ENCODE results near the gene SVIL. TPM values are rescaled to one million over a fixed set of nuclear protein-coding genes. Genes with fewer than 3 reads are reported as not detected.

The SVIL gene
- polyA plus RNA-seq, 1 donor from 2014 or later, result 7.3 TPM

DNA sequence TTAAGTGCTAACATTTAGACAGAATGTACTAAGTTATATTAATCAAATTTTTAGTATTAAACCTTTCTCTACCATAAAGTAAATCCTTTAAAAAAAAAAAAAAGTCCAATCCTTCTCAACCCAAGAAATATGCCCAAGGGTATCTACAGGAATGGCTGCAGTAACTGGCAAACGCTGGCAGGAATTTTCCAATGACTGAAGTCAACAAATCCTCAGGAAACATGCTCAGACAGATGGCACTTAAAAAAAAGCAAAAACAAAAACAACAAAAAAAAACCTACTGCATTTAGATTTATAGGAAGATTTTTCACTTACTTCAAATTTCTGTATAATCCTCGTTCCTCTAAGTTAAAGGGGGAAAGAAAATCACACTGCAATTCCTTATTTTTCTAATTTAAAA is 666 bp downstream of the SVIL start:
- Histone ChIP-seq H3K9me3 (ENCODE audit: low read length) (no peaks in the 10 kb centered on the region), H3K9me2 (ENCODE audit: insufficient read depth, low read length) (no peaks in the 10 kb centered on the region), H3K36me3 (ENCODE audit: insufficient read depth, low read length) (no peaks in the 10 kb centered on the region), H3K79me2 (replicated peaks; ENCODE audit: insufficient read depth, low read length) (peaks cover 9% of the 10 kb centered on the region), H3K4me3 (ENCODE audit: low read length) (no peak overlapping the region), H3K27ac (ENCODE audit: low read length) (no peak overlapping the region), H3K9ac (ENCODE audit: low read length) (no peak overlapping the region), H3F3A (ENCODE audit: insufficient read depth, low read length, poor library complexity, severe bottlenecking) (no peaks in the 10 kb centered on the region), H3K27me3 (ENCODE audit: insufficient read depth, low read depth, low read length) (no peaks in the 10 kb centered on the region), H2AFZ (ENCODE audit: low read depth, low read length) (no peak overlapping the region), H3K4me2 (ENCODE audit: low read length) (no peak overlapping the region), H4K20me1 (ENCODE audit: insufficient read depth) (no peaks in the 10 kb centered on the region)
- no peak for TF ChIP-seq EP300 (conservative IDR thresholded peaks at IDR 0.05; ENCODE audit: poor library complexity, severe bottlenecking)
- no peak for TF ChIP-seq TAF1 (IDR thresholded peaks at IDR 0.05; ENCODE audit: low read depth)
- TF ChIP-seq SMC3 (conservative IDR thresholded peaks at IDR 0.05; ENCODE audit: poor library complexity), result no peak
- no peak for TF ChIP-seq RAD21 (conservative IDR thresholded peaks at IDR 0.05)
- no peak for TF ChIP-seq POLR2AphosphoS5 (IDR thresholded peaks at IDR 0.05)
- TF ChIP-seq, protein P1, sequence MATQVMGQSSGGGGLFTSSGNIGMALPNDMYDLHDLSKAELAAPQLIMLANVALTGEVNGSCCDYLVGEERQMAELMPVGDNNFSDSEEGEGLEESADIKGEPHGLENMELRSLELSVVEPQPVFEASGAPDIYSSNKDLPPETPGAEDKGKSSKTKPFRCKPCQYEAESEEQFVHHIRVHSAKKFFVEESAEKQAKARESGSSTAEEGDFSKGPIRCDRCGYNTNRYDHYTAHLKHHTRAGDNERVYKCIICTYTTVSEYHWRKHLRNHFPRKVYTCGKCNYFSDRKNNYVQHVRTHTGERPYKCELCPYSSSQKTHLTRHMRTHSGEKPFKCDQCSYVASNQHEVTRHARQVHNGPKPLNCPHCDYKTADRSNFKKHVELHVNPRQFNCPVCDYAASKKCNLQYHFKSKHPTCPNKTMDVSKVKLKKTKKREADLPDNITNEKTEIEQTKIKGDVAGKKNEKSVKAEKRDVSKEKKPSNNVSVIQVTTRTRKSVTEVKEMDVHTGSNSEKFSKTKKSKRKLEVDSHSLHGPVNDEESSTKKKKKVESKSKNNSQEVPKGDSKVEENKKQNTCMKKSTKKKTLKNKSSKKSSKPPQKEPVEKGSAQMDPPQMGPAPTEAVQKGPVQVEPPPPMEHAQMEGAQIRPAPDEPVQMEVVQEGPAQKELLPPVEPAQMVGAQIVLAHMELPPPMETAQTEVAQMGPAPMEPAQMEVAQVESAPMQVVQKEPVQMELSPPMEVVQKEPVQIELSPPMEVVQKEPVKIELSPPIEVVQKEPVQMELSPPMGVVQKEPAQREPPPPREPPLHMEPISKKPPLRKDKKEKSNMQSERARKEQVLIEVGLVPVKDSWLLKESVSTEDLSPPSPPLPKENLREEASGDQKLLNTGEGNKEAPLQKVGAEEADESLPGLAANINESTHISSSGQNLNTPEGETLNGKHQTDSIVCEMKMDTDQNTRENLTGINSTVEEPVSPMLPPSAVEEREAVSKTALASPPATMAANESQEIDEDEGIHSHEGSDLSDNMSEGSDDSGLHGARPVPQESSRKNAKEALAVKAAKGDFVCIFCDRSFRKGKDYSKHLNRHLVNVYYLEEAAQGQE (IDR thresholded peaks at IDR 0.05; ENCODE audit: borderline replicate concordance), result no peak
- no peak for TF ChIP-seq EZH2 (IDR thresholded peaks at IDR 0.05; ENCODE audit: borderline replicate concordance, insufficient read depth, low read length, poor library complexity, severe bottlenecking)
- TF ChIP-seq, protein P2, sequence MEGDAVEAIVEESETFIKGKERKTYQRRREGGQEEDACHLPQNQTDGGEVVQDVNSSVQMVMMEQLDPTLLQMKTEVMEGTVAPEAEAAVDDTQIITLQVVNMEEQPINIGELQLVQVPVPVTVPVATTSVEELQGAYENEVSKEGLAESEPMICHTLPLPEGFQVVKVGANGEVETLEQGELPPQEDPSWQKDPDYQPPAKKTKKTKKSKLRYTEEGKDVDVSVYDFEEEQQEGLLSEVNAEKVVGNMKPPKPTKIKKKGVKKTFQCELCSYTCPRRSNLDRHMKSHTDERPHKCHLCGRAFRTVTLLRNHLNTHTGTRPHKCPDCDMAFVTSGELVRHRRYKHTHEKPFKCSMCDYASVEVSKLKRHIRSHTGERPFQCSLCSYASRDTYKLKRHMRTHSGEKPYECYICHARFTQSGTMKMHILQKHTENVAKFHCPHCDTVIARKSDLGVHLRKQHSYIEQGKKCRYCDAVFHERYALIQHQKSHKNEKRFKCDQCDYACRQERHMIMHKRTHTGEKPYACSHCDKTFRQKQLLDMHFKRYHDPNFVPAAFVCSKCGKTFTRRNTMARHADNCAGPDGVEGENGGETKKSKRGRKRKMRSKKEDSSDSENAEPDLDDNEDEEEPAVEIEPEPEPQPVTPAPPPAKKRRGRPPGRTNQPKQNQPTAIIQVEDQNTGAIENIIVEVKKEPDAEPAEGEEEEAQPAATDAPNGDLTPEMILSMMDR (IDR thresholded peaks at IDR 0.05; ENCODE audit: poor library complexity, severe bottlenecking), result no peak
- no peak for TF ChIP-seq MXI1 (conservative IDR thresholded peaks at IDR 0.05; ENCODE audit: poor library complexity, severe bottlenecking)

DNA sequence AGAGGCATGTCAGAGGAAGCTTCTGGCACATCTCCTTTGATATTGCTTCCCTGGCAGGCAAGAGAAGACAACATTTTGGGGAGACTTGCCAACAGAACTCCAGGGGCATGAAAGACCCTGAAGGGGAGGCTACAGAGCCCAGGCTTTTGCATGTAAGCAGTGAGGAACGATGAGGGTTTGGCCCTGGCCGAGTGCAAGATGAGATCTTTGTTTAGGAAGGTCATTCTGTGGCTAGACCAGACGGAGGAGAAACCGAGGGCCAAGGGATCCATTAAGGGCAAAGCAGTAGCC is 3.8 kb downstream of the SVIL start:
- Histone ChIP-seq H3K79me2 (replicated peaks; ENCODE audit: insufficient read depth, low read length) (peaks cover 9% of the 10 kb centered on the region), H3K9ac (ENCODE audit: low read length) (no peak overlapping the region), H3K4me2 (ENCODE audit: low read length) (no peak overlapping the region)

More for the DNA sequence above, 3.8 kb downstream of the SVIL start:
- Histone ChIP-seq H3K4me3 (ENCODE audit: low read length) (no peak overlapping the region), H3K9me3 (ENCODE audit: low read length) (no peaks in the 10 kb centered on the region), H3F3A (ENCODE audit: insufficient read depth, low read length, poor library complexity, severe bottlenecking) (no peaks in the 10 kb centered on the region), H3K27me3 (ENCODE audit: insufficient read depth, low read depth, low read length) (no peaks in the 10 kb centered on the region), H3K9me2 (ENCODE audit: insufficient read depth, low read length) (no peaks in the 10 kb centered on the region), H3K27ac (ENCODE audit: low read length) (no peak overlapping the region), H3K36me3 (ENCODE audit: insufficient read depth, low read length) (no peaks in the 10 kb centered on the region), H4K20me1 (ENCODE audit: insufficient read depth) (no peaks in the 10 kb centered on the region), H2AFZ (ENCODE audit: low read depth, low read length) (no peak overlapping the region)
- no peak for TF ChIP-seq EZH2 (IDR thresholded peaks at IDR 0.05; ENCODE audit: borderline replicate concordance, insufficient read depth, low read length, poor library complexity, severe bottlenecking)
- TF ChIP-seq, protein P2 (IDR thresholded peaks at IDR 0.05; ENCODE audit: poor library complexity, severe bottlenecking), result no peak
- no peak for TF ChIP-seq SMC3 (conservative IDR thresholded peaks at IDR 0.05; ENCODE audit: poor library complexity)
- no peak for TF ChIP-seq RAD21 (conservative IDR thresholded peaks at IDR 0.05)
- TF ChIP-seq EP300 (conservative IDR thresholded peaks at IDR 0.05; ENCODE audit: poor library complexity, severe bottlenecking), result no peak
- no peak for TF ChIP-seq MXI1 (conservative IDR thresholded peaks at IDR 0.05; ENCODE audit: poor library complexity, severe bottlenecking)
- no peak for TF ChIP-seq POLR2AphosphoS5 (IDR thresholded peaks at IDR 0.05)
- TF ChIP-seq, protein P1 (IDR thresholded peaks at IDR 0.05; ENCODE audit: borderline replicate concordance), result no peak
- TF ChIP-seq TAF1 (IDR thresholded peaks at IDR 0.05; ENCODE audit: low read depth), result no peak
